Amniotic stem cell (primary cell): ENCODE results near the gene WWP2.

Source experiments
- DNase-seq: peaks from one replicate; lab custom pipeline; 2025; lab: John Stamatoyannopoulos, UW

WWP2 gene

GRCh38 chr16:69927056-69927757 lies 165.1 kb downstream of the WWP2 start:
- DNase-seq, result no peak

GRCh38 chr16:69928856-69929400 lies 166.8 kb downstream of the WWP2 start:
- DNase-seq, result no peak

- no peak for DNase-seq
Measured at GRCh38 chr16:69929480-69929879, 167.3 kb downstream of the WWP2 start.

GRCh38 chr16:69930117-69930776 lies 168.1 kb downstream of the WWP2 start:
- peak; percentile 20 for DNase-seq

- no peak for DNase-seq
Measured at GRCh38 chr16:69931631-69932030, 169.5 kb downstream of the WWP2 start.

- no peak for DNase-seq
Measured at GRCh38 chr16:69932228-69932627, 170.1 kb downstream of the WWP2 start.

GRCh38 chr16:69932691-69933392 lies 170.7 kb downstream of the WWP2 start:
- no peak for DNase-seq

GRCh38 chr16:69934044-69934443 lies 171.9 kb downstream of the WWP2 start:
- no peak for DNase-seq

- no peak for DNase-seq
Measured at GRCh38 chr16:69934751-69935150, 172.6 kb downstream of the WWP2 start.

GRCh38 chr16:69935278-69935711 lies 173.2 kb downstream of the WWP2 start:
- no peak for DNase-seq

- no peak for DNase-seq
Measured at GRCh38 chr16:69935740-69936139, 173.6 kb downstream of the WWP2 start.

GRCh38 chr16:69936252-69936651 lies 174.1 kb downstream of the WWP2 start:
- DNase-seq, result no peak

GRCh38 chr16:69936751-69937211 lies 174.6 kb downstream of the WWP2 start:
- no peak for DNase-seq

- DNase-seq, result no peak
Measured at GRCh38 chr16:69937465-69937951, 175.4 kb downstream of the WWP2 start.

GRCh38 chr16:69938981-69939820 lies 177.1 kb downstream of the WWP2 start:
- no peak for DNase-seq

- DNase-seq, result no peak
Measured at GRCh38 chr16:69939821-69940585, 177.9 kb downstream of the WWP2 start.

- DNase-seq, result no peak
Measured at GRCh38 chr16:69940676-69941075, 178.5 kb downstream of the WWP2 start.

GRCh38 chr16:69941251-69942098 lies 179.3 kb downstream of the WWP2 start:
- DNase-seq, result no peak

- no peak for DNase-seq
Measured at GRCh38 chr16:69942099-69942491, 180.0 kb downstream of the WWP2 start.

GRCh38 chr16:69942627-69943170 lies 180.6 kb downstream of the WWP2 start:
- DNase-seq, result no peak
